Fibroblast of lung (primary cell): ENCODE results near the gene ALDH4A1. TPM values are rescaled to one million over a fixed set of nuclear protein-coding genes. Genes with fewer than 3 reads are reported as not detected.

Experiments used
- DNase-seq, 2 donors: peaks; one replicate each; pipeline versions ENCODE4 v3.0.0 to v3.0.0-alpha.2; 2010; ENCODE audit warnings: low read depth in 2 of 2
- H2AFZ ChIP-seq: 2 replicates; pipeline ENCODE4 v1.5.1; 2012; ENCODE audit warnings: low read length, control low read depth, inconsistent platforms
- H3K27ac ChIP-seq: 2 replicates; pipeline ENCODE4 v1.5.1; 2011; ENCODE audit warnings: low read length, control low read depth; ENCODE audit not compliant: insufficient read depth
- H3K27me3 ChIP-seq: 2 replicates; pipeline ENCODE4 v1.5.1; 2011; ENCODE audit warnings: mild to moderate bottlenecking, low read length; ENCODE audit not compliant: control insufficient read depth, insufficient read depth
- H3K36me3 ChIP-seq: 2 replicates; pipeline ENCODE4 v1.5.1; 2011; ENCODE audit warnings: low read length; ENCODE audit not compliant: control insufficient read depth, insufficient read depth
- H3K4me1 ChIP-seq: 2 replicates; pipeline ENCODE4 v1.5.1; 2011; ENCODE audit warnings: low read length; ENCODE audit not compliant: control insufficient read depth, insufficient read depth; ENCODE audit errors: extremely low read depth
- H3K4me2 ChIP-seq: 2 replicates; pipeline ENCODE4 v1.5.1; 2011; ENCODE audit warnings: low read length, control low read depth; ENCODE audit not compliant: insufficient read depth; ENCODE audit errors: extremely low read depth
- H3K4me3 ChIP-seq, 4 experiments: fragments of 200-600 bp in 1 of 4; sonication (generic) in 1 of 4; replicated peaks in 1 of 4; 2 replicates each; pipeline ENCODE4 v1.5.1; 2011 to 2016; ENCODE audit warnings: low read length in 4 of 4, low read depth in 3 of 4, mild to moderate bottlenecking in 3 of 4, control low read depth in 2 of 4, inconsistent platforms in 1 of 4, mixed read lengths in 1 of 4; ENCODE audit not compliant: insufficient read depth in 1 of 4; ENCODE audit errors: control extremely low read depth in 1 of 4
- H3K79me2 ChIP-seq: 2 replicates; pipeline ENCODE4 v1.5.1; 2012; ENCODE audit warnings: mild to moderate bottlenecking, low read length, inconsistent platforms; ENCODE audit not compliant: control insufficient read depth, insufficient read depth
- H3K9ac ChIP-seq: 2 replicates; pipeline ENCODE4 v1.5.1; 2011; ENCODE audit warnings: mild to moderate bottlenecking, low read length, control low read depth; ENCODE audit not compliant: insufficient read depth
- H3K9me3 ChIP-seq: 2 replicates; pipeline ENCODE4 v1.5.1; 2012; ENCODE audit warnings: low read depth, low read length; ENCODE audit not compliant: control insufficient read depth, insufficient read depth
- H4K20me1 ChIP-seq: 2 replicates; pipeline ENCODE4 v1.5.1; 2011; ENCODE audit warnings: low read length; ENCODE audit not compliant: control insufficient read depth, insufficient read depth; ENCODE audit errors: extremely low read depth
- EZH2 ChIP-seq: IDR thresholded peaks from 2 replicates; pipeline ENCODE4 v1.5.1; 2012; ENCODE audit warnings: low read length, control low read depth, mild to moderate bottlenecking; ENCODE audit errors: missing control alignments
- polyA plus RNA-seq, 2 donors: library from polyadenylated mRNA; depleted of rRNA in 1 of 2; stranded (reverse) in 1 of 2; unstranded in 1 of 2; fragments of >200 nt; gene quantifications; 2 replicates each; pipeline ENCODE4 v1.2.1, GENCODE V29; 2011 to 2012; ENCODE audit warnings: missing spikeins in 1 of 2
- total RNA-seq: library from RNA; depleted of rRNA; stranded (reverse); fragments of >200 nt; gene quantifications from 2 replicates; pipeline ENCODE4 v1.2.1, GENCODE V29; 2014
- TF ChIP-seq, protein P1 (sequence below), 2 donors: IDR thresholded peaks in 1 of 2; conservative IDR thresholded peaks in 1 of 2; 1 replicate in 1 of 2; 2 replicates in 1 of 2; pipeline ENCODE4 v1.5.1; 2011 to 2012; ENCODE audit warnings: low read length in 2 of 2, control low read depth in 1 of 2, inconsistent platforms in 1 of 2, low read depth in 1 of 2, mild to moderate bottlenecking in 1 of 2

Gene ALDH4A1
- total and polyA plus RNA-seq, 2 donors (not counting 1 experiment from before 2014, with no cell fraction given), result 6.9 to 11.9 TPM

DNA sequence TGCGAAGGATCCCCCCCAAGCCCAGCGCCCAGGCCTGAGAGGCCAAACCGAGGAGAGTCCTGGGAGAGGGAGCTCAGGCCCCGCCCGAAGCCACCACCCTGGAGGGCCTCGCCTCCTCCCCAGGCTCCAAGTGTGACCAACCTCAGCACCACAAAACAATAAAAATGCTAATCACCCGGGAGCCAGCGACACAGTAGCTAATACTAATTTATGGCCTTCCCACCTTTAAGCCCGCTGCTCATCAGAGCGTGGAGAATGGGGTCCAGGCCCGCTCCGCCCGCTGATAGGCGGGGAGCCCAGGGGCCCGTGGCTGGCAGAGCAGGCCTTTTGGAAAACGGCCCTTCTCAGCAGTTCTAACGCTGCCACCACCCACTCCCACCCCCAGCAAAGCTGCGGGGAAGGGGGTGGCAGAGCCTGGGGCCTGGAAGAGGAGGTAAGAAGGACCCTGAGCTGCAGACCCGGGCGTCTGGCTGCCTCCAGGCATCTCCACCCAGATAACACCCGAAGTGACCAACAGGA, 22.5 kb downstream of the ALDH4A1 start:
- Histone ChIP-seq H2AFZ (no peak overlapping the region), H3K79me2 (no peaks in the 10 kb centered on the region), H3K27ac (no peak overlapping the region), H3K4me1 (no peaks in the 10 kb centered on the region), H3K4me3 (no peak overlapping the region), H3K9ac (no peak overlapping the region), H3K36me3 (no peaks in the 10 kb centered on the region), H3K4me2 (no peak overlapping the region), H4K20me1 (peaks cover 2% of the 10 kb centered on the region), H3K27me3 (no peaks in the 10 kb centered on the region), H3K9me3 (no peaks in the 10 kb centered on the region)
- no peak for DNase-seq
- no peak for TF ChIP-seq EZH2
- TF ChIP-seq, protein P1, sequence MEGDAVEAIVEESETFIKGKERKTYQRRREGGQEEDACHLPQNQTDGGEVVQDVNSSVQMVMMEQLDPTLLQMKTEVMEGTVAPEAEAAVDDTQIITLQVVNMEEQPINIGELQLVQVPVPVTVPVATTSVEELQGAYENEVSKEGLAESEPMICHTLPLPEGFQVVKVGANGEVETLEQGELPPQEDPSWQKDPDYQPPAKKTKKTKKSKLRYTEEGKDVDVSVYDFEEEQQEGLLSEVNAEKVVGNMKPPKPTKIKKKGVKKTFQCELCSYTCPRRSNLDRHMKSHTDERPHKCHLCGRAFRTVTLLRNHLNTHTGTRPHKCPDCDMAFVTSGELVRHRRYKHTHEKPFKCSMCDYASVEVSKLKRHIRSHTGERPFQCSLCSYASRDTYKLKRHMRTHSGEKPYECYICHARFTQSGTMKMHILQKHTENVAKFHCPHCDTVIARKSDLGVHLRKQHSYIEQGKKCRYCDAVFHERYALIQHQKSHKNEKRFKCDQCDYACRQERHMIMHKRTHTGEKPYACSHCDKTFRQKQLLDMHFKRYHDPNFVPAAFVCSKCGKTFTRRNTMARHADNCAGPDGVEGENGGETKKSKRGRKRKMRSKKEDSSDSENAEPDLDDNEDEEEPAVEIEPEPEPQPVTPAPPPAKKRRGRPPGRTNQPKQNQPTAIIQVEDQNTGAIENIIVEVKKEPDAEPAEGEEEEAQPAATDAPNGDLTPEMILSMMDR (conservative IDR thresholded peaks at IDR 0.05 in 1 of 2, IDR thresholded peaks at IDR 0.05 in 1 of 2; ENCODE audit: low read depth in 1 of 2, low read length in 2 of 2), result no peak

DNA sequence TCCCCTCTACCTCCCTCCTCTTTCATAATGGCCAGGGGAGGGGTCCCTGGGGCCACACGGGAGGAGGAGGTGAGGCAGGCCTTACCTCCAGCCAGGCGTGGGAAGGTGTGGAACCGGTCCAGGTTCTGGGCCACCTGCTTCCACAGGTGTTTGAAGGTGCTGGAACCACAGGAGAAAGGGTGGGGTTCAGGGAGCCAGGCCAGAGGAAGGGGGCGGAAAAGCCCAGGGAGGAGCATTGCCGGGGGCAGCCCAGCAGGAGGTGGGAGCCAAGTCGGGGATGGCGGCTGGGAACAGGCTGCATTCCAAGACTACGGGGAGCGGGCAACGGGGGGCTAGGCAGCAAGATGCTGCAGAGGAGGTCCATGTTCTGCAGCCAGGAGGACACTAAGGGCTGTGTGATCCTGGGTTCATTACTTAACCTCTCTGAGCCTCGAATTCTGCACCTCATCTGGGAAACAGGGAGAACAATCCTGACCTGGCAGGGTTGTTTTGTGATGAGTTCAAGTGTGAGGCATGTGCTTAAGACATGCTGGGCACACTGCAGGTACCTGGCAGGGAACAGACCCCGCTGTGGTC, 23.1 kb downstream of the ALDH4A1 start:
- no peak for DNase-seq
- Histone ChIP-seq H3K79me2 (no peaks in the 10 kb centered on the region), H2AFZ (no peak overlapping the region), H3K4me2 (no peak overlapping the region), H3K9ac (no peak overlapping the region), H3K4me3 (no peak overlapping the region), H4K20me1 (no peaks in the 10 kb centered on the region), H3K36me3 (no peaks in the 10 kb centered on the region), H3K27ac (no peak overlapping the region), H3K27me3 (no peaks in the 10 kb centered on the region), H3K4me1 (no peaks in the 10 kb centered on the region), H3K9me3 (no peaks in the 10 kb centered on the region)
- TF ChIP-seq, protein P1 (conservative IDR thresholded peaks at IDR 0.05 in 1 of 2, IDR thresholded peaks at IDR 0.05 in 1 of 2; ENCODE audit: low read depth in 1 of 2, low read length in 2 of 2), result no peak
- no peak for TF ChIP-seq EZH2

DNA sequence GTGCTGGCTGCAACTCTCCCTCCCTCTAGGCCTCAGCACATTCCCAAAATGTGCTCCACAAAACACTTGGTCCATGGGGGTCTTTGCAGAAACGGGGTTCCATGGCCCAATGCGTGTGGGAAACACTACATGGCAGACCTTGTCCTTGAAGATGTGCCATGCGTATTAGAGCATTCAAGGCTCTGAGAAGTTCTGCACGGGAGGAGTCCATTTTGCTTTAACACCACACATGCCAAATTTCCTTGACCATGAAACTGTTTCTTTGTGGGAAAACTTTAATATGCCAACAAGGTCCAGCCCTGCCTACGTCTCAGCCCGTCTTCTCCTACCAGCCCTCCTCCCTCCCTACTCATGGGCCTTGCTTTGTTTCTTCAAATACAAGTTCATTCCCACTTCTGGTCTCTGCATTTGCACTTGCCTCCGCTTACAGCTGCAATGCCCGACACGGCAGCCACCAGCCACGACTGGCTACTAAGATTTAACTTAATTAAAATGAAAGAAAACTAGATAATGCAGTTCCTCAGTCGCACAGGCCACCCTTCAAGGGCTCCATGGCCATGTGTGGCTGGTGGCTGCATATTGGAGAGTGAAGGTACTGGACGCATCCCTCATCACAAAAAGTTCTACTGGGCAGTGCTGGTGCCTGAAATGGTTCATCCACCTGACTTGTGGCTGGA, 23.7 kb downstream of the ALDH4A1 start:
- H3K4me3 ChIP-seq, result no peak overlapping the region
- H3K4me1 ChIP-seq, result no peaks in the 10 kb centered on the region
- no peaks in the 10 kb centered on the region for H3K9me3 ChIP-seq
- H3K4me2 ChIP-seq, result no peak overlapping the region
- TF ChIP-seq EZH2, result no peak
- TF ChIP-seq, protein P1 (conservative IDR thresholded peaks at IDR 0.05 in 1 of 2, IDR thresholded peaks at IDR 0.05 in 1 of 2; ENCODE audit: low read depth in 1 of 2, low read length in 2 of 2), result no peak
- H3K27ac ChIP-seq, result no peak overlapping the region
- no peaks in the 10 kb centered on the region for H3K79me2 ChIP-seq
- no peaks in the 10 kb centered on the region for H4K20me1 ChIP-seq
- H3K9ac ChIP-seq, result no peak overlapping the region
- DNase-seq, result no peak
- H3K36me3 ChIP-seq, result no peaks in the 10 kb centered on the region
- H2AFZ ChIP-seq, result no peak overlapping the region
- H3K27me3 ChIP-seq, result no peaks in the 10 kb centered on the region
